GM23248 (cell line): ENCODE data around the gene TTBK1.

Experiments used
- EZH2 ChIP-seq: fragments of 200-600 bp; sonication (generic); IDR thresholded peaks from 2 replicates; pipeline ENCODE4 v1.6.1; 2018; ENCODE audit warnings: antibody characterized with exemption, mild to moderate bottlenecking; ENCODE audit not compliant: insufficient read depth, poor library complexity, severe bottlenecking
- EZH2phosphoT487 ChIP-seq: fragments of 200-600 bp; sonication (generic); IDR thresholded peaks from 2 replicates; pipeline ENCODE4 v1.6.1; 2018; ENCODE audit warnings: antibody characterized with exemption, moderate library complexity, mild to moderate bottlenecking, low read depth; ENCODE audit not compliant: insufficient read depth

DNA sequence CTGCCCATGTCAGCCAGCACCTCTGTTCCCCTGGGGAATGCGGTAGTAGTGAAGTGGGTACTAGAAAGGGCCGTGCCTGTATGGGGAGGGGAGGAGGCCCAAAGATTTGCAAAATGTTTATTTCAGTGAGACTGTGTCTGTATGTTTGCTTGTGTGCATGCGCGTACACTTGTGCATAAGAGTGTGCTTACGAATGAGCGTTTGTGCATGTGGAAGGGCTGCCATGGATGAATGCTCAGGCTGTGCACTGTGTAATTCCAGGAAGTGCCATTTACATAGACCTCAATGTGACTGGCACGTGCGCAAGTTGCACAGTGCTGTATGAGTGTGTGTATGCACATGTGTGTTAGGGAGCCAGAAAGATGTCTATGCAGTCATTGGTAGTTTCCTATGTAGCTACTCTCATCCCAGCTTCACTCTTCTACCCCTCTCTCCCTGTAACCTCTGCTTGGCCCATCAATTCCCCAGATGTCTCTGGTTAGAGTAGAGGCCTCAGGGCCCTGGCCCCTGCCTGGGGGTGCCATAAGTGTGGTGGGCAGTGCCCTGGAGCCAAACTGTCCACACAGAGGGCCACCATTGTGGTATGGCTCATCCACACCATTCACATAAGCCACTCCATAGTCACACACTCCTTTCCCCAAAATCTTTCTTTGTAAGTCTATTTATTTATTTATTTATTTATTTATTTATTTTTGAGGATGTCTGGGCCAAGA lies 28.0 kb downstream of the TTBK1 start:
- TF ChIP-seq EZH2 = no peak
- no peak for TF ChIP-seq EZH2phosphoT487
